HCT116 (cell line): ENCODE measurements around the gene OR6X1. TPM values are rescaled to one million over a fixed set of nuclear protein-coding genes. Genes with fewer than 3 reads are reported as not detected.

Experiments
- ATAC-seq: fragments of 200-7000 bp; cut with Tn5 transposase; 2 replicates; pipeline ENCODE4 v1.9.1; 2020; ENCODE audit warnings: mild to moderate bottlenecking, moderate library complexity
- BruUV-seq: library from RNA; stranded (reverse); fragments of 400-500 nt; replicated peaks from 2 replicates; lab custom pipeline; 2021; lab: Mats Ljungman, UMichigan
- CTCF ChIA-PET: fragments of 300-600 bp; sonication (Branson Sonifier 250); formaldehyde crosslinking; loops from one replicate; lab custom pipeline; 2021; ENCODE audit warnings: antibody characterized with exemption; lab: Charles Lee
- POLR2A ChIA-PET: fragments of 300-600, 350-600 bp; sonication (Branson Sonifier 250); formaldehyde crosslinking; loops from one replicate; lab custom pipeline; 2021; ENCODE audit warnings: antibody characterized with exemption; lab: Charles Lee
- RAD21 ChIA-PET, 2 experiments: fragments of 300-600 bp; sonication (Branson Sonifier 250); formaldehyde crosslinking; loops; one replicate each; lab custom pipeline; 2023; ENCODE audit warnings: low total read pairs in 2 of 2; ENCODE audit not compliant: uncharacterized antibody in 2 of 2, unreplicated experiment in 2 of 2, low non-redundant PET in 1 of 2; lab: Charles Lee
- DNase-seq: peaks from one replicate; pipeline ENCODE4 v3.0.0-alpha.2; 2010; ENCODE audit warnings: low read depth, low spot score
- H2AFZ ChIP-seq: fragments of 200-600 bp; shearing (Covaris generic), sonication (generic); 2 replicates; pipeline ENCODE4 v1.6.1; 2017; ENCODE audit warnings: low read depth, mixed run types, mixed read lengths, antibody characterized with exemption, low read length; ENCODE audit not compliant: poor library complexity, severe bottlenecking
- H3K27ac ChIP-seq: 2 replicates; pipeline ENCODE4 v1.5.1; 2012; ENCODE audit warnings: low read depth, low read length
- H3K27me3 ChIP-seq: fragments of 200-600 bp; sonication (generic); 2 replicates; pipeline ENCODE4 v1.6.1; 2016; ENCODE audit warnings: mixed run types, low read length, mixed read lengths; ENCODE audit not compliant: insufficient read depth
- H3K36me3 ChIP-seq, 2 experiments: fragments of 200-500 bp in 1 of 2; fragments of 200-600 bp in 1 of 2; sonication (Bioruptor generic) in 1 of 2; sonication (generic) in 1 of 2; 2 replicates each; pipeline versions ENCODE4 v1.5.1 to v1.6.1; 2014 to 2016; ENCODE audit warnings: low read length in 2 of 2, inconsistent platforms in 1 of 2, mixed read lengths in 1 of 2, mixed run types in 1 of 2; ENCODE audit not compliant: insufficient read depth in 2 of 2, control insufficient read depth in 1 of 2
- H3K4me1 ChIP-seq, 2 experiments: fragments of 200-600 bp in 1 of 2; sonication (generic) in 1 of 2; 2 replicates each; pipeline versions ENCODE4 v1.5.1 to v1.6.1; 2012 to 2017; ENCODE audit warnings: low read length in 2 of 2, inconsistent platforms in 1 of 2, mild to moderate bottlenecking in 1 of 2, mixed read lengths in 1 of 2, mixed run types in 1 of 2, moderate library complexity in 1 of 2; ENCODE audit not compliant: insufficient read depth in 2 of 2, control insufficient read depth in 1 of 2
- H3K4me2 ChIP-seq: fragments of 200-600 bp; sonication (generic); 2 replicates; pipeline ENCODE4 v1.6.1; 2017; ENCODE audit warnings: mixed run types, low read length, mixed read lengths
- H3K4me3 ChIP-seq, 2 experiments: fragments of 200-600 bp in 1 of 2; sonication (generic) in 1 of 2; replicated peaks in 1 of 2; 2 replicates each; pipeline ENCODE4 v1.5.1; 2011 to 2016; ENCODE audit warnings: low read length in 2 of 2, control low read depth in 1 of 2, low read depth in 1 of 2, mild to moderate bottlenecking in 1 of 2, mixed read lengths in 1 of 2, mixed run types in 1 of 2
- H3K79me2 ChIP-seq: fragments of 200-600 bp; sonication (generic); 2 replicates; pipeline ENCODE4 v1.6.1; 2017; ENCODE audit warnings: mild to moderate bottlenecking, mixed run types, low read length, moderate library complexity, mixed read lengths; ENCODE audit not compliant: insufficient read depth
- H3K9ac ChIP-seq: fragments of 200-600 bp; sonication (generic); 2 replicates; pipeline ENCODE4 v1.6.1; 2016; ENCODE audit warnings: low read length, mixed read lengths
- H3K9me2 ChIP-seq: fragments of 200-600 bp; sonication (generic), shearing (Covaris generic); 2 replicates; pipeline ENCODE4 v1.6.1; 2017; ENCODE audit warnings: mixed run types, mild to moderate bottlenecking, moderate library complexity; ENCODE audit not compliant: insufficient read depth
- H3K9me3 ChIP-seq, 2 experiments: fragments of 200-500 bp in 1 of 2; fragments of 200-600 bp in 1 of 2; sonication (Bioruptor generic) in 1 of 2; sonication (generic) in 1 of 2; 2 replicates each; pipeline ENCODE4 v1.6.1; 2014 to 2017; ENCODE audit warnings: low read length in 2 of 2, mixed read lengths in 2 of 2, inconsistent platforms in 1 of 2, low read depth in 1 of 2, mild to moderate bottlenecking in 1 of 2, mixed run types in 1 of 2, moderate library complexity in 1 of 2; ENCODE audit not compliant: control insufficient read depth in 1 of 2, insufficient read depth in 1 of 2
- H4K20me1 ChIP-seq: fragments of 200-600 bp; sonication (generic), shearing (Covaris generic); 2 replicates; pipeline ENCODE4 v1.6.1; 2017; ENCODE audit warnings: mixed run types, mild to moderate bottlenecking, moderate library complexity; ENCODE audit not compliant: insufficient read depth
- CBX3 ChIP-seq: IDR thresholded peaks from 2 replicates; pipeline ENCODE4 v1.6.1; 2012; ENCODE audit warnings: low read depth
- CEBPB ChIP-seq: IDR thresholded peaks from 2 replicates; pipeline ENCODE4 v1.6.1; 2012; ENCODE audit warnings: low read depth
- CTCF ChIP-seq, 3 experiments: fragments of 200-600 bp in 1 of 3; sonication (generic) in 1 of 3; IDR thresholded peaks in 2 of 3; conservative IDR thresholded peaks in 1 of 3; 2 replicates each; pipeline ENCODE4 v1.5.1; 2012 to 2017; ENCODE audit warnings: low read depth in 2 of 3, low read length in 2 of 3, antibody characterized with exemption in 1 of 3, borderline replicate concordance in 1 of 3, control low read depth in 1 of 3, mild to moderate bottlenecking in 1 of 3, mixed read lengths in 1 of 3, mixed run types in 1 of 3, moderate library complexity in 1 of 3; ENCODE audit not compliant: insufficient read depth in 1 of 3
- EZH2phosphoT487 ChIP-seq: fragments of 200-600 bp; IDR thresholded peaks from 2 replicates; pipeline ENCODE4 v1.6.1; 2018; ENCODE audit warnings: antibody characterized with exemption, borderline replicate concordance
- JUND ChIP-seq: IDR thresholded peaks from 2 replicates; pipeline ENCODE4 v1.6.1; 2012
- POLR2A ChIP-seq: IDR thresholded peaks from 2 replicates; pipeline ENCODE4 v1.7.0; 2011; ENCODE audit warnings: borderline replicate concordance; ENCODE audit not compliant: insufficient read depth, insufficient read length; ENCODE audit errors: extremely low read depth
- RAD21 ChIP-seq: IDR thresholded peaks from 2 replicates; pipeline ENCODE4 v1.6.1; 2012; ENCODE audit warnings: low read depth, mild to moderate bottlenecking
- REST ChIP-seq: IDR thresholded peaks from 2 replicates; pipeline ENCODE4 v1.6.1; 2012; ENCODE audit warnings: low read depth
- SIN3A ChIP-seq: IDR thresholded peaks from 2 replicates; pipeline ENCODE4 v1.6.1; 2012; ENCODE audit warnings: low read depth
- SRF ChIP-seq: IDR thresholded peaks from 2 replicates; pipeline ENCODE4 v1.6.1; 2012; ENCODE audit warnings: low read depth
- intact Hi-C: fragments of 100-400 bp; cut with micrococcal nuclease; formaldehyde crosslinking; loops from 2 replicates; pipeline ENCODE4 v1.10.0; 2022
- total RNA-seq: library from RNA; stranded (reverse); gene quantifications from one replicate; pipeline ENCODE4 v1.2.1, GENCODE V29; 2021; ENCODE audit not compliant: unreplicated experiment

The OR6X1 gene
- total RNA-seq, 1 experiment from 2014 or later: not detected

- ChIA-PET RAD21 (no interaction called here), CTCF (no interaction called here), POLR2A (no interaction called here)
- no peak overlapping the region for H3K27ac ChIP-seq
- no TSS peak for BruUV-seq
- no peaks in the 10 kb centered on the region for H3K79me2 ChIP-seq
- no peaks in the 10 kb centered on the region for H3K4me1 ChIP-seq
- DNase-seq: no peak
- no peak for TF ChIP-seq SIN3A
- no peak overlapping the region for H3K4me3 ChIP-seq
- H3K27me3 ChIP-seq: peaks cover 22% of the 10 kb centered on the region; the same call in 1 of the 2 replicates
- H3K9ac ChIP-seq: no peak overlapping the region
- ATAC-seq: no peak
- no peaks in the 10 kb centered on the region for H3K9me3 ChIP-seq
- intact Hi-C loops: no loop called here
- H3K36me3 ChIP-seq: no peaks in the 10 kb centered on the region
- H3K9me2 ChIP-seq: no peaks in the 10 kb centered on the region
- no peak overlapping the region for H3K4me2 ChIP-seq
- H2AFZ ChIP-seq: no peak overlapping the region
- no peaks in the 10 kb centered on the region for H4K20me1 ChIP-seq
These were observed 47.4 kb upstream of the OR6X1 start for GRCh38 chr11:123801765-123802164.

- ChIA-PET CTCF (no interaction called here), RAD21 (no interaction called here), POLR2A (no interaction called here)
- ATAC-seq (no peak), DNase-seq (no peak)
- Histone ChIP-seq H3K4me1 (no peaks in the 10 kb centered on the region), H4K20me1 (no peaks in the 10 kb centered on the region), H3K9me2 (no peaks in the 10 kb centered on the region), H2AFZ (no peak overlapping the region), H3K9me3 (no peaks in the 10 kb centered on the region), H3K4me3 (no peak overlapping the region), H3K79me2 (no peaks in the 10 kb centered on the region), H3K9ac (no peak overlapping the region), H3K27ac (no peak overlapping the region), H3K4me2 (no peak overlapping the region), H3K36me3 (no peaks in the 10 kb centered on the region), H3K27me3 (peaks cover 19% of the 10 kb centered on the region; the same call in 1 of the 2 replicates)
- TF ChIP-seq CTCF (IDR thresholded peaks at IDR 0.05 in 2 of 3, conservative IDR thresholded peaks at IDR 0.05 in 1 of 3; ENCODE audit: borderline replicate concordance in 1 of 3, insufficient read depth in 1 of 3, low read depth in 2 of 3, low read length in 2 of 3) (no peak), JUND (no peak), EZH2phosphoT487 (no peak), SRF (no peak), CBX3 (no peak), POLR2A (no peak), REST (no peak), CEBPB (no peak), RAD21 (no peak)
- BruUV-seq: no TSS peak
- intact Hi-C loops: no loop called here
These were observed 45.7 kb upstream of the OR6X1 start for GRCh38 chr11:123800036-123800435.
